ENCODE data around the gene ITGA2. TPM values are rescaled to one million over a fixed set of nuclear protein-coding genes. Genes with fewer than 3 reads are reported as not detected.
A peak's percentile ranks its signal among the peaks of the same experiment; 100 is the strongest.

Gene ITGA2
- polyA plus RNA-seq, 1 donor from 2014 or later, result 0.20 TPM

GRCh38 chr5:53113947-53114346 is 124.8 kb downstream of the ITGA2 start:
- Histone ChIP-seq H2AFZ (ENCODE audit: low read depth, low read length) (no peak overlapping the region), H3K27me3 (ENCODE audit: insufficient read depth, low read depth, low read length) (no peaks in the 10 kb centered on the region), H3K4me2 (ENCODE audit: low read length) (no peak overlapping the region), H3K79me2 (replicated peaks; ENCODE audit: insufficient read depth, low read length) (no peaks in the 10 kb centered on the region), H3F3A (ENCODE audit: insufficient read depth, low read length, poor library complexity, severe bottlenecking) (no peaks in the 10 kb centered on the region), H3K9ac (ENCODE audit: low read length) (no peak overlapping the region), H3K4me3 (ENCODE audit: low read length) (no peak overlapping the region), H3K27ac (ENCODE audit: low read length) (no peak overlapping the region), H3K36me3 (ENCODE audit: insufficient read depth, low read length) (no peaks in the 10 kb centered on the region), H3K9me3 (ENCODE audit: low read length) (no peaks in the 10 kb centered on the region), H3K9me2 (ENCODE audit: insufficient read depth, low read length) (no peaks in the 10 kb centered on the region), H4K20me1 (ENCODE audit: insufficient read depth) (no peaks in the 10 kb centered on the region)
- no peak for TF ChIP-seq EZH2 (IDR thresholded peaks at IDR 0.05; ENCODE audit: borderline replicate concordance, insufficient read depth, low read length, poor library complexity, severe bottlenecking)
- no peak for TF ChIP-seq SMC3 (conservative IDR thresholded peaks at IDR 0.05; ENCODE audit: poor library complexity)
- no peak for TF ChIP-seq RAD21 (conservative IDR thresholded peaks at IDR 0.05)
- TF ChIP-seq TAF1 (IDR thresholded peaks at IDR 0.05; ENCODE audit: low read depth), result no peak
- no peak for TF ChIP-seq EP300 (conservative IDR thresholded peaks at IDR 0.05; ENCODE audit: poor library complexity, severe bottlenecking)
- TF ChIP-seq MXI1 (conservative IDR thresholded peaks at IDR 0.05; ENCODE audit: poor library complexity, severe bottlenecking), result no peak
- TF ChIP-seq, protein P1, sequence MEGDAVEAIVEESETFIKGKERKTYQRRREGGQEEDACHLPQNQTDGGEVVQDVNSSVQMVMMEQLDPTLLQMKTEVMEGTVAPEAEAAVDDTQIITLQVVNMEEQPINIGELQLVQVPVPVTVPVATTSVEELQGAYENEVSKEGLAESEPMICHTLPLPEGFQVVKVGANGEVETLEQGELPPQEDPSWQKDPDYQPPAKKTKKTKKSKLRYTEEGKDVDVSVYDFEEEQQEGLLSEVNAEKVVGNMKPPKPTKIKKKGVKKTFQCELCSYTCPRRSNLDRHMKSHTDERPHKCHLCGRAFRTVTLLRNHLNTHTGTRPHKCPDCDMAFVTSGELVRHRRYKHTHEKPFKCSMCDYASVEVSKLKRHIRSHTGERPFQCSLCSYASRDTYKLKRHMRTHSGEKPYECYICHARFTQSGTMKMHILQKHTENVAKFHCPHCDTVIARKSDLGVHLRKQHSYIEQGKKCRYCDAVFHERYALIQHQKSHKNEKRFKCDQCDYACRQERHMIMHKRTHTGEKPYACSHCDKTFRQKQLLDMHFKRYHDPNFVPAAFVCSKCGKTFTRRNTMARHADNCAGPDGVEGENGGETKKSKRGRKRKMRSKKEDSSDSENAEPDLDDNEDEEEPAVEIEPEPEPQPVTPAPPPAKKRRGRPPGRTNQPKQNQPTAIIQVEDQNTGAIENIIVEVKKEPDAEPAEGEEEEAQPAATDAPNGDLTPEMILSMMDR (IDR thresholded peaks at IDR 0.05; ENCODE audit: poor library complexity, severe bottlenecking), result no peak

DNA sequence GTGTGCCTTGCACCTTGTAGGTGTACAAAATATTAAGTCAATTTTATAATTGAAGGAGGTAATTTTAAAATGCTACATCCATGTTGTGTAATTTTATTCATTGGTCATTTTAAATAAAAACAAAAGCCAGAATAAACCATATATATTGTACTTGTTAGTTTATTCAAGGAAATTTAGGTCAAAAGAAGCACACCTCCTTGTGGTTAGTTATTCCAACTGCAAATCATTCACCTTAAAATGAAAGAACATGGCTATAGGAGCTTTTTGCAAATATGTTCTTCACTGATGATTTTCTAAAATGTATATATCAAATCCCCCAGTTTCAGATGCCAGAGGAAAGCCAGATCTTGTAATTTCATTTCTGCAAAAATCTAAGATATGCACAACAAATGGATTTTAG is 125.8 kb downstream of the ITGA2 start:
- no peak overlapping the region for H3K4me2 ChIP-seq (ENCODE audit: low read length)
- no peaks in the 10 kb centered on the region for H3K79me2 ChIP-seq (replicated peaks; ENCODE audit: insufficient read depth, low read length)
- no peak overlapping the region for H3K9ac ChIP-seq (ENCODE audit: low read length)
- H3K27ac ChIP-seq (ENCODE audit: low read length), result no peak overlapping the region
- no peak overlapping the region for H3K4me3 ChIP-seq (ENCODE audit: low read length)
- H3K36me3 ChIP-seq (ENCODE audit: insufficient read depth, low read length), result no peaks in the 10 kb centered on the region
- TF ChIP-seq, protein P1 (IDR thresholded peaks at IDR 0.05; ENCODE audit: poor library complexity, severe bottlenecking), result peak; percentile 15
- TF ChIP-seq EP300 (conservative IDR thresholded peaks at IDR 0.05; ENCODE audit: poor library complexity, severe bottlenecking) (no peak), RAD21 (conservative IDR thresholded peaks at IDR 0.05) (no peak)
- no peaks in the 10 kb centered on the region for H3K9me2 ChIP-seq (ENCODE audit: insufficient read depth, low read length)
- no peaks in the 10 kb centered on the region for H4K20me1 ChIP-seq (ENCODE audit: insufficient read depth)
- H3F3A ChIP-seq (ENCODE audit: insufficient read depth, low read length, poor library complexity, severe bottlenecking), result no peaks in the 10 kb centered on the region
- no peaks in the 10 kb centered on the region for H3K9me3 ChIP-seq (ENCODE audit: low read length)
- no peaks in the 10 kb centered on the region for H3K27me3 ChIP-seq (ENCODE audit: insufficient read depth, low read depth, low read length)
- H2AFZ ChIP-seq (ENCODE audit: low read depth, low read length), result no peak overlapping the region

GRCh38 chr5:53116597-53116996 is 127.4 kb downstream of the ITGA2 start:
- H2AFZ ChIP-seq (ENCODE audit: low read depth, low read length), result no peak overlapping the region

More at GRCh38 chr5:53116597-53116996, 127.4 kb downstream of the ITGA2 start:
- Histone ChIP-seq H3K9ac (ENCODE audit: low read length) (no peak overlapping the region), H4K20me1 (ENCODE audit: insufficient read depth) (no peaks in the 10 kb centered on the region), H3K27ac (ENCODE audit: low read length) (no peak overlapping the region), H3K9me2 (ENCODE audit: insufficient read depth, low read length) (no peaks in the 10 kb centered on the region), H3K27me3 (ENCODE audit: insufficient read depth, low read depth, low read length) (no peaks in the 10 kb centered on the region), H3K4me3 (ENCODE audit: low read length) (no peak overlapping the region), H3K9me3 (ENCODE audit: low read length) (no peaks in the 10 kb centered on the region), H3K79me2 (replicated peaks; ENCODE audit: insufficient read depth, low read length) (no peaks in the 10 kb centered on the region), H3K36me3 (ENCODE audit: insufficient read depth, low read length) (no peaks in the 10 kb centered on the region), H3F3A (ENCODE audit: insufficient read depth, low read length, poor library complexity, severe bottlenecking) (no peaks in the 10 kb centered on the region), H3K4me2 (ENCODE audit: low read length) (no peak overlapping the region)
- TF ChIP-seq RAD21 (conservative IDR thresholded peaks at IDR 0.05) (no peak), EP300 (conservative IDR thresholded peaks at IDR 0.05; ENCODE audit: poor library complexity, severe bottlenecking) (no peak), SMC3 (conservative IDR thresholded peaks at IDR 0.05; ENCODE audit: poor library complexity) (no peak), POLR2AphosphoS5 (IDR thresholded peaks at IDR 0.05) (no peak), EZH2 (IDR thresholded peaks at IDR 0.05; ENCODE audit: borderline replicate concordance, insufficient read depth, low read length, poor library complexity, severe bottlenecking) (no peak), TAF1 (IDR thresholded peaks at IDR 0.05; ENCODE audit: low read depth) (no peak), MXI1 (conservative IDR thresholded peaks at IDR 0.05; ENCODE audit: poor library complexity, severe bottlenecking) (no peak)
- TF ChIP-seq, protein P2, sequence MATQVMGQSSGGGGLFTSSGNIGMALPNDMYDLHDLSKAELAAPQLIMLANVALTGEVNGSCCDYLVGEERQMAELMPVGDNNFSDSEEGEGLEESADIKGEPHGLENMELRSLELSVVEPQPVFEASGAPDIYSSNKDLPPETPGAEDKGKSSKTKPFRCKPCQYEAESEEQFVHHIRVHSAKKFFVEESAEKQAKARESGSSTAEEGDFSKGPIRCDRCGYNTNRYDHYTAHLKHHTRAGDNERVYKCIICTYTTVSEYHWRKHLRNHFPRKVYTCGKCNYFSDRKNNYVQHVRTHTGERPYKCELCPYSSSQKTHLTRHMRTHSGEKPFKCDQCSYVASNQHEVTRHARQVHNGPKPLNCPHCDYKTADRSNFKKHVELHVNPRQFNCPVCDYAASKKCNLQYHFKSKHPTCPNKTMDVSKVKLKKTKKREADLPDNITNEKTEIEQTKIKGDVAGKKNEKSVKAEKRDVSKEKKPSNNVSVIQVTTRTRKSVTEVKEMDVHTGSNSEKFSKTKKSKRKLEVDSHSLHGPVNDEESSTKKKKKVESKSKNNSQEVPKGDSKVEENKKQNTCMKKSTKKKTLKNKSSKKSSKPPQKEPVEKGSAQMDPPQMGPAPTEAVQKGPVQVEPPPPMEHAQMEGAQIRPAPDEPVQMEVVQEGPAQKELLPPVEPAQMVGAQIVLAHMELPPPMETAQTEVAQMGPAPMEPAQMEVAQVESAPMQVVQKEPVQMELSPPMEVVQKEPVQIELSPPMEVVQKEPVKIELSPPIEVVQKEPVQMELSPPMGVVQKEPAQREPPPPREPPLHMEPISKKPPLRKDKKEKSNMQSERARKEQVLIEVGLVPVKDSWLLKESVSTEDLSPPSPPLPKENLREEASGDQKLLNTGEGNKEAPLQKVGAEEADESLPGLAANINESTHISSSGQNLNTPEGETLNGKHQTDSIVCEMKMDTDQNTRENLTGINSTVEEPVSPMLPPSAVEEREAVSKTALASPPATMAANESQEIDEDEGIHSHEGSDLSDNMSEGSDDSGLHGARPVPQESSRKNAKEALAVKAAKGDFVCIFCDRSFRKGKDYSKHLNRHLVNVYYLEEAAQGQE (IDR thresholded peaks at IDR 0.05; ENCODE audit: borderline replicate concordance), result no peak
- TF ChIP-seq, protein P1 (IDR thresholded peaks at IDR 0.05; ENCODE audit: poor library complexity, severe bottlenecking), result no peak
